GM12878 (cell line): ENCODE measurements around the gene DOK1.

Experiments used
- BMI1 ChIP-seq: fragments of 450-650 bp; IDR thresholded peaks from 2 replicates; pipeline ENCODE4 v1.6.1; 2016; ENCODE audit warnings: mild to moderate bottlenecking, moderate library complexity, borderline replicate concordance
- EZH2 ChIP-seq: IDR thresholded peaks from 2 replicates; pipeline ENCODE4 v1.6.1; 2012; ENCODE audit warnings: low read depth, mild to moderate bottlenecking, control low read depth, inconsistent platforms, low read length, borderline replicate concordance; ENCODE audit not compliant: control insufficient read depth
- NFYB ChIP-seq: IDR thresholded peaks from 2 replicates; pipeline ENCODE4 v1.6.1; 2011; ENCODE audit warnings: low read depth, mild to moderate bottlenecking, low read length, improper control_type of control experiment, moderate library complexity; ENCODE audit not compliant: insufficient read depth
- NRF1 ChIP-seq: conservative IDR thresholded peaks from 2 replicates; pipeline ENCODE4 v1.6.1; 2011; ENCODE audit warnings: mild to moderate bottlenecking, low read depth, low read length, improper control_type of control experiment
- PAX5 ChIP-seq: IDR thresholded peaks from 2 replicates; pipeline ENCODE4 v1.6.1; 2011; ENCODE audit warnings: low read depth, low read length, borderline replicate concordance
- POLR2A ChIP-seq: IDR thresholded peaks from 2 replicates; pipeline ENCODE4 v1.6.1; 2011; ENCODE audit warnings: low read depth, mild to moderate bottlenecking, low read length
- POLR2AphosphoS2 ChIP-seq: IDR thresholded peaks from 2 replicates; pipeline ENCODE4 v1.6.1; 2011; ENCODE audit warnings: low read depth, mild to moderate bottlenecking, low read length, improper control_type of control experiment, moderate library complexity
- POLR2AphosphoS5 ChIP-seq: IDR thresholded peaks from 2 replicates; pipeline ENCODE4 v1.6.1; 2011; ENCODE audit warnings: mild to moderate bottlenecking, low read length, inconsistent platforms
- SREBF1 ChIP-seq: IDR thresholded peaks from 2 replicates; pipeline ENCODE4 v1.6.1; 2012; ENCODE audit warnings: mild to moderate bottlenecking, low read length
- SUPT20H ChIP-seq: IDR thresholded peaks from 2 replicates; pipeline ENCODE4 v1.6.1; 2011; ENCODE audit warnings: low read depth, mild to moderate bottlenecking, low read length, moderate library complexity, borderline replicate concordance; ENCODE audit not compliant: control insufficient read depth
- TCF12 ChIP-seq: IDR thresholded peaks from 2 replicates; pipeline ENCODE4 v1.6.1; 2011; ENCODE audit warnings: low read depth, mild to moderate bottlenecking, low read length
- ZSCAN29 ChIP-seq: fragments of 450-650 bp; IDR thresholded peaks from 2 replicates; pipeline ENCODE4 v1.6.1; 2017; ENCODE audit warnings: mild to moderate bottlenecking, moderate library complexity
- TF ChIP-seq, protein P1 (sequence below), 3 experiments: IDR thresholded peaks in 2 of 3; conservative IDR thresholded peaks in 1 of 3; 2 replicates each; pipeline ENCODE4 v1.5.1; 2011; ENCODE audit warnings: low read depth in 3 of 3, low read length in 3 of 3, mild to moderate bottlenecking in 3 of 3, control low read depth in 2 of 3, moderate library complexity in 2 of 3, inconsistent platforms in 1 of 3, mixed read lengths in 1 of 3; ENCODE audit not compliant: control insufficient read depth in 2 of 3, insufficient read depth in 1 of 3; ENCODE audit errors: extremely low read depth in 1 of 3
- TF ChIP-seq, protein P2 (sequence below): fragments of 450-650 bp; IDR thresholded peaks from 2 replicates; pipeline ENCODE4 v1.6.1; 2017; ENCODE audit warnings: antibody characterized with exemption, mild to moderate bottlenecking, moderate library complexity

- TF ChIP-seq PAX5 (no peak), NRF1 (no peak), BMI1 (no peak), SREBF1 (no peak), TCF12 (no peak), ZSCAN29 (no peak), SUPT20H (no peak), POLR2A (no peak), NFYB (no peak), POLR2AphosphoS2 (no peak), POLR2AphosphoS5 (no peak), EZH2 (no peak)
- TF ChIP-seq, protein P1, sequence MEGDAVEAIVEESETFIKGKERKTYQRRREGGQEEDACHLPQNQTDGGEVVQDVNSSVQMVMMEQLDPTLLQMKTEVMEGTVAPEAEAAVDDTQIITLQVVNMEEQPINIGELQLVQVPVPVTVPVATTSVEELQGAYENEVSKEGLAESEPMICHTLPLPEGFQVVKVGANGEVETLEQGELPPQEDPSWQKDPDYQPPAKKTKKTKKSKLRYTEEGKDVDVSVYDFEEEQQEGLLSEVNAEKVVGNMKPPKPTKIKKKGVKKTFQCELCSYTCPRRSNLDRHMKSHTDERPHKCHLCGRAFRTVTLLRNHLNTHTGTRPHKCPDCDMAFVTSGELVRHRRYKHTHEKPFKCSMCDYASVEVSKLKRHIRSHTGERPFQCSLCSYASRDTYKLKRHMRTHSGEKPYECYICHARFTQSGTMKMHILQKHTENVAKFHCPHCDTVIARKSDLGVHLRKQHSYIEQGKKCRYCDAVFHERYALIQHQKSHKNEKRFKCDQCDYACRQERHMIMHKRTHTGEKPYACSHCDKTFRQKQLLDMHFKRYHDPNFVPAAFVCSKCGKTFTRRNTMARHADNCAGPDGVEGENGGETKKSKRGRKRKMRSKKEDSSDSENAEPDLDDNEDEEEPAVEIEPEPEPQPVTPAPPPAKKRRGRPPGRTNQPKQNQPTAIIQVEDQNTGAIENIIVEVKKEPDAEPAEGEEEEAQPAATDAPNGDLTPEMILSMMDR (IDR thresholded peaks at IDR 0.05 in 2 of 3, conservative IDR thresholded peaks at IDR 0.05 in 1 of 3; ENCODE audit: control insufficient read depth in 2 of 3, extremely low read depth in 1 of 3, insufficient read depth in 1 of 3, low read depth in 3 of 3, low read length in 3 of 3): no peak
- TF ChIP-seq, protein P2, sequence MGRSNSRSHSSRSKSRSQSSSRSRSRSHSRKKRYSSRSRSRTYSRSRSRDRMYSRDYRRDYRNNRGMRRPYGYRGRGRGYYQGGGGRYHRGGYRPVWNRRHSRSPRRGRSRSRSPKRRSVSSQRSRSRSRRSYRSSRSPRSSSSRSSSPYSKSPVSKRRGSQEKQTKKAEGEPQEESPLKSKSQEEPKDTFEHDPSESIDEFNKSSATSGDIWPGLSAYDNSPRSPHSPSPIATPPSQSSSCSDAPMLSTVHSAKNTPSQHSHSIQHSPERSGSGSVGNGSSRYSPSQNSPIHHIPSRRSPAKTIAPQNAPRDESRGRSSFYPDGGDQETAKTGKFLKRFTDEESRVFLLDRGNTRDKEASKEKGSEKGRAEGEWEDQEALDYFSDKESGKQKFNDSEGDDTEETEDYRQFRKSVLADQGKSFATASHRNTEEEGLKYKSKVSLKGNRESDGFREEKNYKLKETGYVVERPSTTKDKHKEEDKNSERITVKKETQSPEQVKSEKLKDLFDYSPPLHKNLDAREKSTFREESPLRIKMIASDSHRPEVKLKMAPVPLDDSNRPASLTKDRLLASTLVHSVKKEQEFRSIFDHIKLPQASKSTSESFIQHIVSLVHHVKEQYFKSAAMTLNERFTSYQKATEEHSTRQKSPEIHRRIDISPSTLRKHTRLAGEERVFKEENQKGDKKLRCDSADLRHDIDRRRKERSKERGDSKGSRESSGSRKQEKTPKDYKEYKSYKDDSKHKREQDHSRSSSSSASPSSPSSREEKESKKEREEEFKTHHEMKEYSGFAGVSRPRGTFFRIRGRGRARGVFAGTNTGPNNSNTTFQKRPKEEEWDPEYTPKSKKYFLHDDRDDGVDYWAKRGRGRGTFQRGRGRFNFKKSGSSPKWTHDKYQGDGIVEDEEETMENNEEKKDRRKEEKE: no peak
These were observed 21.8 kb downstream of the DOK1 start for GRCh38 chr2:74576211-74576862.
